MG63 (cell line): ENCODE results near the gene SLC9A2. TPM values are rescaled to one million over a fixed set of nuclear protein-coding genes. Genes with fewer than 3 reads are reported as not detected.

Source experiments
- DNase-seq: peaks from one replicate; pipeline ENCODE4 v3.0.0-alpha.2; 2020
- H3K27me3 ChIP-seq: fragments of 250-450 bp; sonication (Bioruptor Pico); 2 replicates; pipeline ENCODE4 v1.5.1; 2020; ENCODE audit warnings: mild to moderate bottlenecking, moderate library complexity
- H3K36me3 ChIP-seq: fragments of 250-450 bp; sonication (Bioruptor Pico); 2 replicates; pipeline ENCODE4 v1.5.1; 2020; ENCODE audit warnings: mild to moderate bottlenecking, moderate library complexity
- H3K4me3 ChIP-seq: fragments of 250-450 bp; sonication (Bioruptor Pico); 2 replicates; pipeline ENCODE4 v1.5.1; 2020; ENCODE audit warnings: mild to moderate bottlenecking, moderate library complexity
- H3K9me3 ChIP-seq: fragments of 250-450 bp; sonication (Bioruptor Pico); 2 replicates; pipeline ENCODE4 v1.5.1; 2020; ENCODE audit warnings: mild to moderate bottlenecking, moderate library complexity
- total RNA-seq: library from RNA; depleted of rRNA; stranded (reverse); fragments of >200 nt; shearing (Covaris generic); gene quantifications from 2 replicates; pipeline ENCODE4 v1.2.3, GENCODE V29; 2014; ENCODE audit warnings: low replicate concordance

The SLC9A2 gene
- total RNA-seq, 1 experiment from 2014 or later: not detected

DNA sequence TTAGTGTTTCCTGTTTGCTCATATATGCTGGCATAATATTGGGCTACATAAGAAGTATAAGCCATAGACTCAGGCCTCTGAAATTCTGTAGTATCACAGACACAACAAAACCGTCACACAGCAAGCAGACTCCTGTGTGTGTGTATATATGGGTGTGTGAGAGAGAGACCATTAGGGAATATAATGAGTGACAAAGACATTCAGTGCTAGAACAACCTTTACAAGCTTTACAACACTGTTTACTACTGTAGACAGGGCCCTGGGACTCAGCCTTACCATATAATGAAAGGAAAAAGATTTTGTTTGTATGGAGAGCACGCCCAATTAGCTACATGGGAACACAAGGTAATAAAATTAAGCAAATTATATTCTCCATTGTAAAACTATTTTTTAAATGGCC is 77.1 kb downstream of the SLC9A2 start:
- Histone ChIP-seq H3K36me3 (no peaks in the 10 kb centered on the region), H3K9me3 (no peaks in the 10 kb centered on the region), H3K27me3 (no peaks in the 10 kb centered on the region), H3K4me3 (no peak overlapping the region)
- DNase-seq: no peak

DNA sequence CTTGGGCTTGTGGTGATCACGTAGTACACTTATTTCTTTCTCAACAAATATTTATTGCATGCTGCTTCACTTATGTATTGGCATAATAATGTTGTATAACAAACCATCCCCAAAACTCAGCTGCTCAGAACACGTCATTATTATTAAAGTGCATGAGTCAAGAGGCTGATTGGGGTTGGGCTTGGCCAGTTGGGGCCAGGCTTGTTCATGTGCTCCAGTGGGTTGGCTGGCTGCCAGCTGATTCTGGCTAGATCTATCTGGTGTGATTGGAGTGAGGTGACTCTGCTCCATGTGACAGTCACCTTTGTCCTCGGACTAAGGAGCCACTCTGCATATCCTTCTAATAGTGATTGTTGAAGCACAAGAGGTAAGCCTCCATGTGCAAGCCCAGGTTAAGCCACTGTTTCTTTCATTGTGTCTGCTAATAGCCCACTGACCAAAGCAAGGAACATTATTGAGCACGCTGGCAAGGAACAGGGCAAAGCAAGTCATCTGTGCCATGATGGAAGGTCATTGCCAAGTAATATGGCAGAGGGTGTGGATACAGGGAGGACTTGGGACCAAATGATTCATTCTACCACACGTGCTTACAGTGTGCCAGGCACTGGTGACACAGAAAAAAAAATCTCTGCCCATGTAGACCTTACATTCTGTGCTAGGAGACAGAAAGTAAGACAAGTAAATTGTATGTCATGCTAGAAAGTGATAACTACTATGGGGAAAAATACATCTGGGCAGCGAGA is 79.2 kb downstream of the SLC9A2 start:
- Histone ChIP-seq H3K9me3 (no peaks in the 10 kb centered on the region), H3K4me3 (no peak overlapping the region), H3K36me3 (no peaks in the 10 kb centered on the region), H3K27me3 (no peaks in the 10 kb centered on the region)
- no peak for DNase-seq

DNA sequence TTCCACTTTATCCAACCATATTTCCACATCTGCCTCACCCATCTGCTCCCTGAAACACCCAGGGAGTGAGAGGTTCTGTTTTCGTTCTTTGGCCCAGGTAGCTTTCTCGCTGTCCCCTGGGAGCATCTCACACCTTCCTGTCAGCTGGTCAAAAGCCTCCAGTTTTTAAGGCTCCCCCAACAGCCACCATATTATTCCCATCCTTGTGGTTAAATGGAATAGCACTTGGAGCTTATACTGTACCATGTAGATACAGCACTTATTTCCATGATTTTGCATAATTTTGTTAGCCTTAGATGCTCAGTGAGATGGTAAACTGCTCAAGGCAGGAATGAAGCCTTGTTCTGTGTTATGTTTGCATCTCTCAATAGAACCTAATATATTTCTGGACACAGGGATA is 84.0 kb downstream of the SLC9A2 start:
- no peak for DNase-seq
- Histone ChIP-seq H3K36me3 (no peaks in the 10 kb centered on the region), H3K9me3 (no peaks in the 10 kb centered on the region), H3K27me3 (no peaks in the 10 kb centered on the region), H3K4me3 (no peak overlapping the region)

DNA sequence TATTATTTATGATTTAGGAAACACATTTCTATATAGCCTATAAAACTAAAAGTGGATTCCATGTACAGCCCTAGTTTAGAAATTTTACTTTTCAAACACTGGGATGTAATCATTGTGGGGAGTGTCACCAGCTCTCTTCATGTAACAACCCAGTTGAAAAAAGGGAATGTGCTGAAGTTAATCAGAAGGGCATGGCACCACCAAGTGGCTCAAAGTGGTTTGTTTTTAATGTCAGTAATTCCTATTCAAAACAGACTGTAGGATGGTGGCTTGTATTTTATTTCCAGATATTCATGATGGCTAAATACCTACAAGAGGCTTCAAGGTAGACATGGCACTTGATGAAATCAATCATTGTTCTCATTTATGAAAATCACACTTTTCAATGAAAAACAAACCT is 84.4 kb downstream of the SLC9A2 start:
- Histone ChIP-seq H3K27me3 (no peaks in the 10 kb centered on the region), H3K9me3 (no peaks in the 10 kb centered on the region), H3K4me3 (no peak overlapping the region), H3K36me3 (no peaks in the 10 kb centered on the region)
- DNase-seq: no peak

DNA sequence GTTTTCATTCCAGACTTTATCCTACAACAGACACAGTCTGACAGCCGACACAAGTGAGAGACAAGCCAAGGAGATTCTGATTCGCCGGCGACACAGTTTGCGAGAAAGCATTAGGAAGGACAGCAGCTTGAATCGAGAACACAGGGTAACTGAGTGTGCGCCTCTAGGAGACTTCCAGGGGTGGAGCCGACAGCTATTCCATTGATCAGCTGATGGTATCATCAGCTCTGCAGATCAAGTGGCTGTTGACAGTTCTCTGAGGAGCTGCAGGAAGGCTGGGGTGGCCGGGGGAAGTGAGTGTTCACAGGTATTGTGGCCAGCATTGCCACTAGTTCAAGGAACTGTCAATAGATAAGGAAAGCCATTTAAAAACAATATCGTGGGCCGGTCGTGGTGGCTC is 85.2 kb downstream of the SLC9A2 start:
- Histone ChIP-seq H3K27me3 (no peaks in the 10 kb centered on the region), H3K36me3 (no peaks in the 10 kb centered on the region), H3K4me3 (no peak overlapping the region), H3K9me3 (no peaks in the 10 kb centered on the region)
- no peak for DNase-seq

DNA sequence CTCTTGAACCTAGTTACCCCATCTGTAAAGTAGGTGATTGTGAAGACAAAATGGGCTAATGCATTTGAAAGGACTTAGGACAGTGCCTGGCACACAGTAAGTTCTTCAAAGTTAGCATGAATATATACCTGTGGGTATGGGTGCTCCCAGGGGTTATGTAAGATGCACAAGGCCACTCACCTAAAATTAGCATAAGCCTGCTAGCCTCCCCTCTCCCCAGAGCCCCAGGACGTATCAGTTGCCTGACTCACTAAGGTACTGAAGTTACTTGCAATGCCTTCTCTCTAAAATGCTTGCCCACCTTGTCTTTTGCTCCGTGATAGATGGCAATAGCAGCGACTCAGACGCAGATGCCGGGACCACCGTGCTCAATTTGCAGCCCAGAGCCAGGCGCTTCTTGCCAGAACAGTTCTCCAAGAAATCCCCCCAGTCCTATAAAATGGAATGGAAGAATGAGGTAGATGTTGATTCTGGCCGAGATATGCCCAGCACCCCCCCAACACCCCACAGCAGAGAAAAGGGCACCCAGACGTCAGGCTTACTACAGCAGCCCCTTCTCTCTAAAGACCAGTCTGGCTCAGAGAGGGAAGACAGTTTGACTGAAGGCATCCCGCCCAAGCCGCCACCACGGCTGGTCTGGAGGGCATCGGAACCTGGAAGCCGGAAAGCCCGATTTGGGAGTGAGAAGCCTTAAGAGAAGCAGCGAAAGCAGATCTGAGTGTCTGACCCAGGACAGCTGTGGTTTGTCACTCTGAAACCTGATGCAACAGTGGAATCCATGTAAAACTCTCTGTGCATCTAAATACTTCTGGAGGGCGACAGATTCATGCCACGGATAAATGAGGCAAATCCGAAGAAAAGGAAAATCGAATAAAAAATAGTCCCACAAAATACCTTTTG is 88.7 kb downstream of the SLC9A2 start:
- DNase-seq: no peak
- Histone ChIP-seq H3K36me3 (no peaks in the 10 kb centered on the region), H3K27me3 (no peaks in the 10 kb centered on the region), H3K4me3 (no peak overlapping the region), H3K9me3 (no peaks in the 10 kb centered on the region)

DNA sequence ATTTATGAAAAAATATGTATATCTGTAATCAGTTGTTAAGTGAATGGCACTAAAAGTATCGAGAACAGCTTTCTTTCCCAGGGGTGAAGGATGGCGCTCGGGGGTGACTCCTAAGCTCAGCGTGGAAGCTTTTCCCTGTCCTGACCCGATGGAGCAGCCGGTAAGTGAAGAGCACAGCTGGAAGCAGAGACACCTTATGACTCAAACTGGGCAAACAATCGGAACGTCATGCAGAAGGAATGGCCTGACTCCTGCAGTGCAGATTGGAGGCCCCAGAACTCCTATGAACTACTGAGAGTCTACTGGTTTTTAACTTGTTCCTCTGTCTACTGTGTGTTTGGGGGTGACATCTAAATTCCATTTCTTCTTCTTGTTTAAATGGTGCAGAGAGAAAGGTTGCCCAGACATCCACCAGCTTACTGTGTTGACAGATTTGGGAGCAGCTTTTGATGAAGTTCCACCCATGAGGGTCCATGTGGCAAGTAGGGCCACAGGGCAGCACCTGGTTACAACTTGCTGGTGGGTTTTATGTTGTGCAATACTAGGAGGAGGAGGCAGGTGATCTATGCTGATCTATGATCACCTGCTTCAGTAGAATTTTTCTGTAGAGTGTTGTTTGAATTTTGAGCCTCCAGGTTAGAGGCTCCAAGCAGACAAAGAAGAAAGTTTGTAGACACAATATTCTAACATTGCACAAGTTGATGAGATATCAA is 89.7 kb downstream of the SLC9A2 start:
- no peaks in the 10 kb centered on the region for H3K27me3 ChIP-seq
- no peak overlapping the region for H3K4me3 ChIP-seq
- H3K36me3 ChIP-seq: no peaks in the 10 kb centered on the region
- H3K9me3 ChIP-seq: no peaks in the 10 kb centered on the region
- DNase-seq: peak; percentile 28

DNA sequence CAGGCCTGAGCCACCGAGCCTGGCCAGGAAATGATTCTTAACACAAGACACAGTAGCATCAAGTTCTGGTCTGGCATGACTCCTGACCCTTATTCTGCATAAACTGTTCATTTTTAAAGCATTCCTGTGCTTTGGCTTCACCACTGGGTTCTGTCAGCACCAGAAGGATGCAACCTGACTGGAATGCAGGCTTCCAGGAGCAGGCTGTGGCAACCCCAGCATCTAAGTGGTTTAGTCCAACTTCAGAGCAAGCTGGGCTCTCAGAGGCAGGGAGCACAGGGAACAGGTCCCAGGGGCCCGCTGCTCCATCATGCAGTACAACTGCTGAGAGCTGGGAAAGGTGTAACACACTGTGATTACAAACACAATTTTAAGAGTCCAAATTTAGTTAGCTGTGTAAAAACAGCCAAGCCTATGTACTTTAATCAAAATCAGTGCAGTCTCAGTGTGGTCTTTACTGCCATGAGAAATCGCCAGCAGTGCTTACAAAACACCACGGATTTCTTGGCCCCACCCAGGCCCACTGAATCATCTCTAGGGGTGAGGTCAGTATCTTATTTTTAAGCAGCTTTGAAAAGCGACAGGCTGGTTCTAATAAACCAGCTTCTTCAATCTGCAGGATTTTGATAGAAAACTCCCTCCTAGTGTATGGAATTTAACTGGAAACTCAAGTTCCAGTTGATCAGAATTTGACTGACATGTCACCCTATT is 98.1 kb downstream of the SLC9A2 start:
- Histone ChIP-seq H3K36me3 (0 out of 2 replicates have a peak, but pooled peaks cover 4% of the 10 kb centered on the region), H3K9me3 (no peaks in the 10 kb centered on the region), H3K27me3 (no peaks in the 10 kb centered on the region), H3K4me3 (no peak overlapping the region)
- DNase-seq: peak; percentile 48

DNA sequence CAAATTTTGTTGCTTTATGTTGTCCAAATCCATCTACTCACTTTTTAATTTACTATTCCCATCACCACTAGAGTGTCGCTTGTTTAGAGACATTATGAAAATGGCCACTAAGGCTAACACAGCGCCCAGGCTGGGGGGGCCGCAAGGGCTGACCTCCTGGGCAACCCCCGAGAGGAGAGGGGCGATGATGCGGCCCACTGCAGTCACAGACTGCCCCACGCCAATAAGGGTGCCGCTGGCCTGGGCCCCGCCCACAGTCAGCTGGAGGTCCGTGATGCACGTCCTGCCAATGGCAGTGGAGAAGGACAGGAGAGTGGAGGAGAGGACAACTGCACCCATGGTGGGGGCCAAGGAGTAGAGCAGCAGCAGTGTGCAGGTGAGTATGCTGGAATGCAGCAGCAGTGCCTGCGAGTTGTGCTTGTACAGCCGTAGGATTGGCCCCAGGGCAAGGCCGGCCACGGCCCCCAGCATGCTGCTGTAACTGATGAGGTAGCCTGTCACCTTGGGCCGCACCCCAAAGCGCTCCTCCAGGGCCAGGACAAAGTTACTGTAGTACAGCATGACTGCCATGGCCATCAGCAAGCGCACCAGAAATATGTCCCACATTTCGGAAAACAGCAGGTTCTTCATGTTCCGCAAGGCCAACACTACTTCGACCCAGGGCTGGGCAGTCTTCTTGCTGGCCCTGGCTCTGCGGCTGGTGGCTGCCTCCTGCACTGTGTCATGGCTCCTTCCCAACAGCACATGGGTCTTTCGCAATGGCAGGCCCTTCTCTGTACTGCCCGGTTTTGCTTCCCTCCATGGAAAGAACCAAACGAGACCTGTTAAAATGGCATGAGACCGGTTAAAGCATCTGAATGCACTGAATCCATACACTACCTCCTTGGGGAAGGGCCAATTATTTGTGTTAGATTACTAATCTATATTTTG is 99.3 kb downstream of the SLC9A2 start:
- 0 out of 2 replicates have a peak, but pooled peaks cover 4% of the 10 kb centered on the region for H3K36me3 ChIP-seq
- no peaks in the 10 kb centered on the region for H3K9me3 ChIP-seq
- H3K4me3 ChIP-seq: no peak overlapping the region
- DNase-seq: no peak
- no peaks in the 10 kb centered on the region for H3K27me3 ChIP-seq

DNA sequence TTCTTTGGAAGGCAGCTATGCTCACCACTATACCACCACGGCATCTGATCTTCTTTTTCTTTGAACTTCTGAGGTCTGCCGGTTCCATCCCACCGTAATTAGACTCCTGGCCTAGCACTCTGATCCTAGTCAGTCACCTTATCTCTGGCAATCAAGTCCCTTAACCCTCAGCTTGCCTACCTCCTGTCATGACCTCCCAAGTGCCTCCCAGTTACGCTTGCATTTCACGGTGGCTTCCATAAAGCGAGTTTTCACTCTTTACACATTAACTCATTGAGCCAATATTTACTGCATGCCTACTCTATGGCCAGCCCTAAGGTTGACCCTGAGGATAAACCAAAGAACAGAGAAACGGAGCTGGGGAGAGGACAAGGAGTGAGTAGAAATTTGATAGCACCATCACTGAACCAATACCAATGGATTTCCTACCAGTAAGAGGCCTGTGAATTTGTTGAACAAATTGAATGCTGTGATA is 104.7 kb downstream of the SLC9A2 start:
- Histone ChIP-seq H3K36me3 (no peaks in the 10 kb centered on the region), H3K4me3 (no peak overlapping the region), H3K9me3 (no peaks in the 10 kb centered on the region), H3K27me3 (no peaks in the 10 kb centered on the region)
- no peak for DNase-seq

DNA sequence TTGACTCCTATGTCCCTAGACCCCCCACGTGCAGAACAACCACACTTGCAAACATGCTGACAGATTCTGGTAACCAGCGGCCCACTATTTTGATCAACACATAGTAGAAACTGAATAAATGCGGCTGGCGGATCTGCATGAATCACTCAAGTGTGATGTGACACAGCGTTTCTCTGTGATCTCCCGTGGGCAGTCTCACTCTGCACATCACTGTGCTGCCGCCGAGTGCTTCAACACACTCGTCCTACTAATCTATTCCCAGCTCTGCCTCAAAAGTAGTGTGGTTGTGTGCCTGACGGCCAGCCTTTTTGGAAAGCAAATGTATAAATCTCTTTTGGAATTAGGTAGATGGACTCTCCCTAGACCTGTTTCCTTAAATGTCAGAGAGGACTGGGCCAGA is 105.2 kb downstream of the SLC9A2 start:
- no peaks in the 10 kb centered on the region for H3K36me3 ChIP-seq
- DNase-seq: no peak
- H3K27me3 ChIP-seq: no peaks in the 10 kb centered on the region
- H3K4me3 ChIP-seq: no peak overlapping the region
- H3K9me3 ChIP-seq: no peaks in the 10 kb centered on the region

DNA sequence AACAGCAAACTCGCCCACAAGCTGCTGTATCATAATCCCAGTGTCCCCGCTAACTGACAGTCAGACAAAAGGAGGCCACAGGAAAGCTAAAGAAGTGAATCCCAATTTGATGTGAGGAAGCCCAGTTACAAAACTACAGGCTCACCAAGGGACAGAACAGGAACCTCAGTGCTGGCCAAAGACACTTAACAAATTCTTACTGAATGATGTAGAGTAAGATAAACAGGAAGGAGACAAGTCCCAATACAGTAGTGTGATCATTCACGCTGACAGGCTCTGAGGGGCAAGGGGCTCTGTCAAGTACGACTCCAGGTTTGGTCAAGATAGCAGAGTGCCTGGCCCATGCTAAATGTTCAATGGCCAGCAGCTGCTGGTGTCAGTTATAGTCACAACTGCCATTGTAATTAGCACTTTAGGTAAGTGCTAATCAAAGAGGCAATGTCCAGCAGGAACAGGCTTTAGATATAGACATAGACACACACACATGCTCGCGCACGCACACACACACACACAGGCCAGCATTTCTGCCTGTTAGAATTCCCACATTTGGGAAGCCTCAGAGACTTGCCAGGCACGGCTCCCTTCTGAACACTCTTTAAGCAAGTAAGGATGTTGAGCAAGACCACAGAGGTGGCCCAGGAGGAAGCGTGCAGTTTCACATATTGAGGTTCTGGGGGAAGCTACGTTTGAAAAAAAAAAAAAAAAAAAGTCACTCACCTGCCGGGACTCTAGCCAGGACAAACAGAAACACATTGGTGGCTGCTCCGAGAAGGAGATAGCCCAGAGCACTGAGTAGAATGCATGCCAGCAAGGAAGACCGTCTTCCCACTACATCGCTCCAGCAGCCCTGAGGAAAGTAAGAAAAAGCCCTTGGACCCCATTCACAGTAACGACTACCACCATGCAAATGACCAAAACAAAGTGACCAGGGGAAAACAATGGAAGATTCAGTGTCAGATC is 107.1 kb downstream of the SLC9A2 start:
- Histone ChIP-seq H3K9me3 (no peaks in the 10 kb centered on the region), H3K36me3 (no peaks in the 10 kb centered on the region), H3K27me3 (no peaks in the 10 kb centered on the region), H3K4me3 (no peak overlapping the region)
- no peak for DNase-seq

DNA sequence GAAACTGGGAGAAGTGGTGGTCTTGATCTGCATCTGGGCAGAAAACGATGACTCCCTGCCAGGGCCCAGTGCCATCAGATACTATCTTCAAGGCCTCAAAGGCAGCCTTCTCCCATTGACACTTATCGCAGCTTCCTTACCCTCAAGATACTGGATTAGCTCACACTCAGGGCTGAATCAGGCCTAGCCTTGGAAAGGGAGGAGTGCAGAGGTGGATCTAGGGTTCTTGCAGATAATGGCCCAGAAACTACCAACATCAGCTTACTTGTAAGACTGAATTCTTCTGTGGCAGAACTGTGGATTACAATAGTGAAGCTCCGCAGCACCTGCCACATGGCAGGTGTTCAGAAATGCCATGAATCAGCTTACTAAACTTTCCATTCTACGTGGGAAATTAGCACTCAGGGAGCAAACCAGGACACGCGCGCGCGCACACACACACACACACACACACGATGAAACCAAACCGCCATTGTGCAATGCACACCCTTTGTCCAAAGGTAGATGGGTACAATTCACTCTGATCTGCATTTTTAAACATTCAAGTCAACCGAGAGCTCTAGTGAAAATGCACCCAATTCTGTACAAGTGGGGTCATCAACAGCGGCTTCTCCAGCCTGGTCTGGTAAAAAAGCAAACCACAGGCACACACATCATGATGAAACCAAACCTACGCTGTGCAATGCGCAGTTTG is 116.2 kb downstream of the SLC9A2 start:
- H3K36me3 ChIP-seq: no peaks in the 10 kb centered on the region
- H3K27me3 ChIP-seq: no peaks in the 10 kb centered on the region
- peak overlapping the region; percentile 69 for H3K4me3 ChIP-seq
- H3K9me3 ChIP-seq: no peaks in the 10 kb centered on the region
- no peak for DNase-seq

DNA sequence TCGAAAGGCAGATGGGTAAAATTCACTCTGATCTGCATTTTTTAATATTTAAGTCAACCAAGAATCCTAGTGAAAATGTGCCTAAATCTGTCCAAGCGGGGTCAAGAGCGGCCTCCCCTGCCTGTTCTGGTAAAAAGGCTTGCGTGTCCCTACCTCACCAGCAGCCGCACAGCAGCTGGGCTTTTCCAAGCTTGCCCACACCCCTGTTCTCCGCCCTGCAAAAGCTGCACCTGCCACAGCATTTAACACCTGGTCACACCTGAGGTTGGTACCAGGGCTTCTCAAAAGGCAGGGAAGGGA is 116.7 kb downstream of the SLC9A2 start:
- no peaks in the 10 kb centered on the region for H3K36me3 ChIP-seq
- H3K4me3 ChIP-seq: peak overlapping the region; percentile 69
- no peaks in the 10 kb centered on the region for H3K9me3 ChIP-seq
- DNase-seq: no peak
- H3K27me3 ChIP-seq: no peaks in the 10 kb centered on the region
